GM12878 (cell line): ENCODE data around the gene LRRC47.

Source experiments
- RAD21 ChIP-seq: IDR thresholded peaks from 2 replicates; pipeline ENCODE4 v1.6.1; 2011; ENCODE audit warnings: mild to moderate bottlenecking, low read depth, low read length, moderate library complexity; ENCODE audit not compliant: insufficient read depth
- TF ChIP-seq, protein P1 (sequence below), 3 experiments: IDR thresholded peaks in 2 of 3; conservative IDR thresholded peaks in 1 of 3; 2 replicates each; pipeline ENCODE4 v1.5.1; 2011; ENCODE audit warnings: low read depth in 3 of 3, low read length in 3 of 3, mild to moderate bottlenecking in 3 of 3, control low read depth in 2 of 3, moderate library complexity in 2 of 3, inconsistent platforms in 1 of 3, mixed read lengths in 1 of 3; ENCODE audit not compliant: control insufficient read depth in 2 of 3, insufficient read depth in 1 of 3; ENCODE audit errors: extremely low read depth in 1 of 3
- TF ChIP-seq, protein P2 (sequence below): IDR thresholded peaks from 2 replicates; pipeline ENCODE4 v1.6.1; 2011; ENCODE audit warnings: low read depth, mild to moderate bottlenecking, low read length, moderate library complexity, borderline replicate concordance; ENCODE audit errors: extremely low read depth
- TF ChIP-seq, protein P3 (sequence below): fragments of 450-650 bp; IDR thresholded peaks from 2 replicates; pipeline ENCODE4 v1.6.1; 2017; ENCODE audit warnings: borderline replicate concordance

DNA sequence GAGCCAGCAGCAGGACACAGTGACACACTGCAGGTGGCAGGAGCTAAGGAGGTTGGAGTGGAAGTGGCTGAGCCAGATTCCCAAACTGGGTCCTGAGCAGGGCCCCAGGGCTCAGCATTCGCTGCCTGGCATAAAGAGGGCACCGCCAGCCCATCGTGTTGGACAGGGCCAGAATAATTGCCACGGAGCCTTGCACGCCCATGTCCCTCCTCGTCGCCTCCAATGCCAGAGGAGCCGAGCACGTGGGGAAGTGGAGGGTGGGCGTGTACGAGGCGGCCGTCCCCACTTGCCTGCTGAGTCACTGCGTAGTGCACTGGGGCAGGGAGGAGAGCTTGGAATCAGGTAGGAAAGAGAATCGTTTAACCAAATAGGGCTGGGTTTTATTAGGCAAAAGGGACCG is 26.1 kb upstream of the LRRC47 start:
- TF ChIP-seq RAD21 = no peak
- TF ChIP-seq, protein P1, sequence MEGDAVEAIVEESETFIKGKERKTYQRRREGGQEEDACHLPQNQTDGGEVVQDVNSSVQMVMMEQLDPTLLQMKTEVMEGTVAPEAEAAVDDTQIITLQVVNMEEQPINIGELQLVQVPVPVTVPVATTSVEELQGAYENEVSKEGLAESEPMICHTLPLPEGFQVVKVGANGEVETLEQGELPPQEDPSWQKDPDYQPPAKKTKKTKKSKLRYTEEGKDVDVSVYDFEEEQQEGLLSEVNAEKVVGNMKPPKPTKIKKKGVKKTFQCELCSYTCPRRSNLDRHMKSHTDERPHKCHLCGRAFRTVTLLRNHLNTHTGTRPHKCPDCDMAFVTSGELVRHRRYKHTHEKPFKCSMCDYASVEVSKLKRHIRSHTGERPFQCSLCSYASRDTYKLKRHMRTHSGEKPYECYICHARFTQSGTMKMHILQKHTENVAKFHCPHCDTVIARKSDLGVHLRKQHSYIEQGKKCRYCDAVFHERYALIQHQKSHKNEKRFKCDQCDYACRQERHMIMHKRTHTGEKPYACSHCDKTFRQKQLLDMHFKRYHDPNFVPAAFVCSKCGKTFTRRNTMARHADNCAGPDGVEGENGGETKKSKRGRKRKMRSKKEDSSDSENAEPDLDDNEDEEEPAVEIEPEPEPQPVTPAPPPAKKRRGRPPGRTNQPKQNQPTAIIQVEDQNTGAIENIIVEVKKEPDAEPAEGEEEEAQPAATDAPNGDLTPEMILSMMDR (IDR thresholded peaks at IDR 0.05 in 2 of 3, conservative IDR thresholded peaks at IDR 0.05 in 1 of 3; ENCODE audit: control insufficient read depth in 2 of 3, extremely low read depth in 1 of 3, insufficient read depth in 1 of 3, low read depth in 3 of 3, low read length in 3 of 3) = no peak
- TF ChIP-seq, protein P2, sequence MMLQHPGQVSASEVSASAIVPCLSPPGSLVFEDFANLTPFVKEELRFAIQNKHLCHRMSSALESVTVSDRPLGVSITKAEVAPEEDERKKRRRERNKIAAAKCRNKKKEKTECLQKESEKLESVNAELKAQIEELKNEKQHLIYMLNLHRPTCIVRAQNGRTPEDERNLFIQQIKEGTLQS = no peak
- TF ChIP-seq, protein P3, sequence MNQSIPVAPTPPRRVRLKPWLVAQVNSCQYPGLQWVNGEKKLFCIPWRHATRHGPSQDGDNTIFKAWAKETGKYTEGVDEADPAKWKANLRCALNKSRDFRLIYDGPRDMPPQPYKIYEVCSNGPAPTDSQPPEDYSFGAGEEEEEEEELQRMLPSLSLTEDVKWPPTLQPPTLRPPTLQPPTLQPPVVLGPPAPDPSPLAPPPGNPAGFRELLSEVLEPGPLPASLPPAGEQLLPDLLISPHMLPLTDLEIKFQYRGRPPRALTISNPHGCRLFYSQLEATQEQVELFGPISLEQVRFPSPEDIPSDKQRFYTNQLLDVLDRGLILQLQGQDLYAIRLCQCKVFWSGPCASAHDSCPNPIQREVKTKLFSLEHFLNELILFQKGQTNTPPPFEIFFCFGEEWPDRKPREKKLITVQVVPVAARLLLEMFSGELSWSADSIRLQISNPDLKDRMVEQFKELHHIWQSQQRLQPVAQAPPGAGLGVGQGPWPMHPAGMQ = no peak
